B cell (primary cell): ENCODE results near the gene FGF6. TPM values are rescaled to one million over a fixed set of nuclear protein-coding genes. Genes with fewer than 3 reads are reported as not detected.

Experiments used
- ATAC-seq: fragments of 200-7000 bp; cut with Tn5 transposase; one replicate; pipeline ENCODE4 v1.10.0; 2021; ENCODE audit warnings: low read depth, mild to moderate bottlenecking, moderate number of reproducible peaks, moderate library complexity
- CTCF ChIA-PET: fragments of 350-600 bp; sonication (Branson Sonifier 250); formaldehyde crosslinking; loops from one replicate; lab custom pipeline; 2021; ENCODE audit warnings: antibody characterized with exemption, inconsistent platforms; lab: Charles Lee
- POLR2A ChIA-PET: fragments of 350-600 bp; sonication (Branson Sonifier 250); formaldehyde crosslinking; loops from one replicate; lab custom pipeline; 2021; ENCODE audit warnings: antibody characterized with exemption; lab: Charles Lee
- DNase-seq: peaks from one replicate; pipeline ENCODE4 v3.0.0; 2013
- H2AFZ ChIP-seq: 2 replicates; pipeline ENCODE4 v1.6.1; 2012; ENCODE audit warnings: mild to moderate bottlenecking, low read depth, low read length; ENCODE audit not compliant: insufficient read depth, poor library complexity, severe bottlenecking
- H3K27ac ChIP-seq, 2 donors: 1 replicate in 1 of 2; 2 replicates in 1 of 2; pipeline ENCODE4 v1.5.1; 2012 to 2013; ENCODE audit warnings: low read length in 2 of 2, mild to moderate bottlenecking in 2 of 2, moderate library complexity in 1 of 2
- H3K27me3 ChIP-seq, 4 experiments: fragments of 200-600 bp in 1 of 4; sonication (generic) in 1 of 4; replicated peaks in 1 of 4; 1 replicate in 2 of 4; 2 replicates in 2 of 4; pipeline versions ENCODE4 v1.6.1 to v1.7.0; 2013 to 2016; ENCODE audit warnings: low read length in 3 of 4, mild to moderate bottlenecking in 2 of 4, mixed read lengths in 1 of 4, moderate library complexity in 1 of 4; ENCODE audit not compliant: insufficient read depth in 4 of 4, control insufficient read depth in 3 of 4; ENCODE audit errors: control extremely low read depth in 1 of 4
- H3K36me3 ChIP-seq, 2 experiments: replicated peaks in 1 of 2; 1 replicate in 1 of 2; 2 replicates in 1 of 2; pipeline versions ENCODE4 v1.6.1 to v1.7.1; 2013; ENCODE audit warnings: low read length in 1 of 2; ENCODE audit not compliant: insufficient read depth in 2 of 2, control insufficient read depth in 1 of 2; ENCODE audit errors: control extremely low read depth in 1 of 2, extremely low read depth in 1 of 2
- H3K4me1 ChIP-seq, 2 donors: fragments of 200-600 bp in 1 of 2; sonication (generic) in 1 of 2; 1 replicate in 1 of 2; 2 replicates in 1 of 2; pipeline versions ENCODE4 v1.5.1 to v1.6.1; 2013 to 2017; ENCODE audit warnings: low read length in 2 of 2; ENCODE audit not compliant: control insufficient read depth in 2 of 2, insufficient read depth in 2 of 2
- H3K4me2 ChIP-seq: replicated peaks from 2 replicates; pipeline ENCODE3; 2012; ENCODE audit warnings: mild to moderate bottlenecking, low read depth, low read length; ENCODE audit not compliant: poor library complexity, severe bottlenecking
- H3K4me3 ChIP-seq, 5 experiments: fragments of 200-600 bp in 1 of 5; sonication (generic) in 1 of 5; 1 replicate in 3 of 5; 2 replicates in 2 of 5; pipeline versions ENCODE4 v1.5.1 to v1.7.0; 2011 to 2016; ENCODE audit warnings: low read length in 4 of 5, mild to moderate bottlenecking in 4 of 5, low read depth in 2 of 5, control low read depth in 1 of 5, moderate library complexity in 1 of 5; ENCODE audit not compliant: insufficient read depth in 1 of 5; ENCODE audit errors: control extremely low read depth in 1 of 5, extremely low read depth in 1 of 5
- H3K79me2 ChIP-seq: fragments of 200-600 bp; sonication (generic); one replicate; pipeline ENCODE4 v1.6.0; 2016; ENCODE audit warnings: low read length; ENCODE audit not compliant: control insufficient read depth, insufficient read depth
- H3K9ac ChIP-seq: fragments of 200-600 bp; sonication (generic); 2 replicates; pipeline ENCODE4 v1.6.1; 2017; ENCODE audit warnings: mild to moderate bottlenecking, low read length, moderate library complexity
- H3K9me3 ChIP-seq, 3 donors: one replicate each; pipeline versions ENCODE4 v1.6.1 to v1.7.1; 2013; ENCODE audit warnings: low read length in 2 of 3; ENCODE audit not compliant: control insufficient read depth in 2 of 3, insufficient read depth in 1 of 3; ENCODE audit errors: control extremely low read depth in 1 of 3
- H4K20me1 ChIP-seq: 2 replicates; pipeline ENCODE4 v1.6.0; 2012; ENCODE audit warnings: mild to moderate bottlenecking, low read length; ENCODE audit not compliant: insufficient read depth, control insufficient read depth, poor library complexity, severe bottlenecking
- H3K27ac Mint-ChIP-seq: one replicate; pipeline ENCODE4 v1.8.0; 2021; ENCODE audit warnings: mixed read lengths
- H3K27me3 Mint-ChIP-seq: one replicate; pipeline ENCODE4 v1.8.0; 2021; ENCODE audit warnings: mixed read lengths
- H3K4me1 Mint-ChIP-seq: one replicate; pipeline ENCODE4 v1.8.0; 2021; ENCODE audit warnings: mixed read lengths
- H3K4me3 Mint-ChIP-seq: one replicate; pipeline ENCODE4 v1.8.0; 2021; ENCODE audit warnings: mixed read lengths
- H3K9me3 Mint-ChIP-seq: one replicate; pipeline ENCODE4 v1.8.0; 2022; ENCODE audit warnings: mixed read lengths; ENCODE audit not compliant: insufficient read depth
- EZH2 ChIP-seq: IDR thresholded peaks from 2 replicates; pipeline ENCODE4 v1.6.1; 2012; ENCODE audit warnings: borderline replicate concordance, low read depth, mild to moderate bottlenecking, moderate library complexity, low read length; ENCODE audit not compliant: insufficient read depth, poor library complexity, severe bottlenecking
- WGBS: methylation state at CpG from one replicate; pipeline ENCODE4 v1.1.5; 2013; ENCODE audit warnings: missing lambda C conversion rate; ENCODE audit not compliant: insufficient coverage; 5-methylcytosine and 5-hydroxymethylcytosine counted together
- intact Hi-C: fragments of 100-400 bp; cut with micrococcal nuclease; formaldehyde crosslinking; loops from one replicate; pipeline ENCODE4 v1.10.0; 2022
- polyA plus RNA-seq: library from polyadenylated mRNA; depleted of rRNA; stranded (reverse); fragments of >200 nt; gene quantifications from 2 replicates; pipeline ENCODE4 v1.2.3, GENCODE V29; 2012
- total RNA-seq, 2 donors: library from RNA; stranded (reverse); fragments of 120-200 nt in 1 of 2; gene quantifications; 1 replicate in 1 of 2; 2 replicates in 1 of 2; pipeline versions ENCODE4 v1.2.3 to v1.2.4, GENCODE V29; 2013 to 2022
- TF ChIP-seq, protein P1 (sequence below): fragments of 200-600 bp; IDR thresholded peaks from one replicate; pipeline ENCODE4 v1.8.0; 2022; ENCODE audit warnings: antibody characterized with exemption, mild to moderate bottlenecking

The FGF6 gene
- total and polyA plus RNA-seq, 2 donors (not counting 1 experiment from before 2014, with no cell fraction given) = not detected

DNA sequence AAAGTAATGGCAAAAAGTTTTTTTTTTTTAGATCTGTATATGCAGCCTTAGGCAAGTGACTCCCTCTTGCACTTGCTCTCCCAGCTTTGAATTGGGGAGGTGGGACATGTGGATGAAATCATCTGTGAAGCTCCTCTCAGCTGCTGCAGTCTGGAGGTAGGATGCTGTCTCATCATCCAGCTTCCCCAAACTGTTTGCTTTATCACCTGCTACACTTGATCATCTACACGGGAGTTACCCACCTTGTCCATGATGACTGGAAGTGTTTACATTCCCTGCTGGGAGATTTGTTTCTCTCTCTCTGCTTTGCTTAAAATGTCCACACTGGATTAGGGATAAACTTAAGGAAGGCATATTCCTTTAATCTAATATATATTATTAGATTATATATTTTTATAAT, 57.6 kb downstream of the FGF6 start:
- ChIA-PET POLR2A (no interaction called here), CTCF (no interaction called here)
- ATAC-seq (no peak), DNase-seq (no peak)
- no peak for TF ChIP-seq EZH2
- TF ChIP-seq, protein P1, sequence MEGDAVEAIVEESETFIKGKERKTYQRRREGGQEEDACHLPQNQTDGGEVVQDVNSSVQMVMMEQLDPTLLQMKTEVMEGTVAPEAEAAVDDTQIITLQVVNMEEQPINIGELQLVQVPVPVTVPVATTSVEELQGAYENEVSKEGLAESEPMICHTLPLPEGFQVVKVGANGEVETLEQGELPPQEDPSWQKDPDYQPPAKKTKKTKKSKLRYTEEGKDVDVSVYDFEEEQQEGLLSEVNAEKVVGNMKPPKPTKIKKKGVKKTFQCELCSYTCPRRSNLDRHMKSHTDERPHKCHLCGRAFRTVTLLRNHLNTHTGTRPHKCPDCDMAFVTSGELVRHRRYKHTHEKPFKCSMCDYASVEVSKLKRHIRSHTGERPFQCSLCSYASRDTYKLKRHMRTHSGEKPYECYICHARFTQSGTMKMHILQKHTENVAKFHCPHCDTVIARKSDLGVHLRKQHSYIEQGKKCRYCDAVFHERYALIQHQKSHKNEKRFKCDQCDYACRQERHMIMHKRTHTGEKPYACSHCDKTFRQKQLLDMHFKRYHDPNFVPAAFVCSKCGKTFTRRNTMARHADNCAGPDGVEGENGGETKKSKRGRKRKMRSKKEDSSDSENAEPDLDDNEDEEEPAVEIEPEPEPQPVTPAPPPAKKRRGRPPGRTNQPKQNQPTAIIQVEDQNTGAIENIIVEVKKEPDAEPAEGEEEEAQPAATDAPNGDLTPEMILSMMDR = no peak
- no peak overlapping the region for H3K27ac ChIP-seq
- intact Hi-C loops = no loop called here
- H3K4me3 Mint-ChIP-seq = no peak overlapping the region
- H3K4me3 ChIP-seq = no peak overlapping the region
- no peaks in the 10 kb centered on the region for H3K4me1 Mint-ChIP-seq
- no peaks in the 10 kb centered on the region for H3K4me1 ChIP-seq
- no CpG with 5 or more reads among the region's 1 CpG for WGBS
- peaks cover 0 to 10% (median 2%) of the 10 kb centered on the region in 4 experiments for H3K27me3 ChIP-seq
- H3K9me3 ChIP-seq = no peaks in the 10 kb centered on the region
- no peaks in the 10 kb centered on the region for H3K9me3 Mint-ChIP-seq
- no peak overlapping the region for H3K4me2 ChIP-seq
- peaks cover 30% of the 10 kb centered on the region for H3K27me3 Mint-ChIP-seq
- no peak overlapping the region for H3K27ac Mint-ChIP-seq
- H3K36me3 ChIP-seq = no peaks in the 10 kb centered on the region
- H3K9ac ChIP-seq = no peak overlapping the region
- H3K79me2 ChIP-seq = no peaks in the 10 kb centered on the region
- no peaks in the 10 kb centered on the region for H4K20me1 ChIP-seq
- no peak overlapping the region for H2AFZ ChIP-seq

DNA sequence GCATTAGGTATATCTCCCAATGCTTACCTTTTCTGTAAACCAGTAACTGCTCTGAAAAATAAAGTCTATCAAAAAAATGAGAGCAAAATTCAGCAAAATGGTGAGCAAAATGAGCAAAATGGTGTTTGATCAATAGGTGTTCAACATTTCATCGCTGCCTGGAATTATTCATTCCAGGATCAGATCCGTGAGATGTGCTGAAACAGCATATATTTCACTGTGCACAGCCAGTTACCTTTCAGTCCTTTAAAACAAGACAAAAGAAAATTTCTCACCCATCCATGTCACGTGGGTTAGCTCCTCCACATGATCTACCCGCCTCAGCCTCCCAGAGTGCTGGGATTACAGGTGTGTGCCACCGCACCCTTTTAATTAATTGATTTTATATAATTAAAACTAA, 58.0 kb downstream of the FGF6 start:
- Histone ChIP-seq H3K36me3 (no peaks in the 10 kb centered on the region), H4K20me1 (no peaks in the 10 kb centered on the region), H3K9me3 (no peaks in the 10 kb centered on the region), H3K27ac (no peak overlapping the region), H3K79me2 (no peaks in the 10 kb centered on the region), H3K9ac (no peak overlapping the region), H3K4me2 (no peak overlapping the region), H3K4me1 (no peaks in the 10 kb centered on the region), H3K27me3 (peaks cover 0 to 7% (median 0%) of the 10 kb centered on the region in 4 experiments), H3K4me3 (no peak overlapping the region), H2AFZ (no peak overlapping the region)
- no peak for DNase-seq
- Mint-ChIP-seq H3K27ac (no peak overlapping the region), H3K4me3 (no peak overlapping the region), H3K4me1 (no peaks in the 10 kb centered on the region), H3K27me3 (peaks cover 26% of the 10 kb centered on the region), H3K9me3 (no peaks in the 10 kb centered on the region)
- ChIA-PET POLR2A (no interaction called here), CTCF (no interaction called here)
- no peak for ATAC-seq
- no peak for TF ChIP-seq EZH2
- TF ChIP-seq, protein P1 = no peak
- WGBS = no CpG with 5 or more reads among the region's 5 CpGs
- intact Hi-C loops = no loop called here
